ENCODE measurements around the gene MTMR11.
A peak's percentile ranks its signal among the peaks of the same experiment; 100 is the strongest.

Gene MTMR11

GRCh38 chr1:149925751-149926150 is 10.9 kb downstream of the MTMR11 start:
- Histone ChIP-seq H3K4me1 (ENCODE audit: insufficient read depth, low read length, poor library complexity, severe bottlenecking) (peaks cover 28% of the 10 kb centered on the region), H2AFZ (ENCODE audit: low read length) (no peak overlapping the region), H3K4me2 (ENCODE audit: low read depth, low read length, poor library complexity, severe bottlenecking) (peak overlapping the region; percentile 95), H3K27me3 (ENCODE audit: insufficient read depth, low read length, poor library complexity, severe bottlenecking) (no peaks in the 10 kb centered on the region), H3K9me2 (replicated peaks; ENCODE audit: low read depth, low read length) (no peaks in the 10 kb centered on the region), H3K4me3 (ENCODE audit: low read length, poor library complexity, severe bottlenecking) (peak overlapping the region; percentile 90), H3F3A (ENCODE audit: low read depth) (peaks cover 2% of the 10 kb centered on the region; the same call in 1 of the 2 replicates), H4K20me1 (ENCODE audit: insufficient read depth, low read length, poor library complexity, severe bottlenecking) (peaks cover 33% of the 10 kb centered on the region), H3K9me3 (ENCODE audit: insufficient read depth, low read depth, low read length) (no peaks in the 10 kb centered on the region), H3K79me2 (ENCODE audit: insufficient read depth, low read length) (peaks cover 43% of the 10 kb centered on the region), H3K9ac (ENCODE audit: low read depth, low read length, poor library complexity, severe bottlenecking) (peak overlapping the region; percentile 97), H3K36me3 (ENCODE audit: insufficient read depth, low read length) (peaks cover 34% of the 10 kb centered on the region; the same call in 1 of the 2 replicates)
- no peak for TF ChIP-seq CTCF (conservative IDR thresholded peaks at IDR 0.05; ENCODE audit: low read length)
- no peak for TF ChIP-seq EZH2phosphoT487 (IDR thresholded peaks at IDR 0.05; ENCODE audit: borderline replicate concordance)

GRCh38 chr1:149925345-149925744 is 11.3 kb downstream of the MTMR11 start:
- Histone ChIP-seq H3K9me3 (ENCODE audit: insufficient read depth, low read depth, low read length) (no peaks in the 10 kb centered on the region), H3F3A (ENCODE audit: low read depth) (peaks cover 2% of the 10 kb centered on the region; the same call in 1 of the 2 replicates), H3K9ac (ENCODE audit: low read depth, low read length, poor library complexity, severe bottlenecking) (peak overlapping the region; percentile 97), H2AFZ (ENCODE audit: low read length) (no peak overlapping the region), H3K9me2 (replicated peaks; ENCODE audit: low read depth, low read length) (no peaks in the 10 kb centered on the region), H3K4me3 (ENCODE audit: low read length, poor library complexity, severe bottlenecking) (peak overlapping the region; percentile 90), H3K27me3 (ENCODE audit: insufficient read depth, low read length, poor library complexity, severe bottlenecking) (no peaks in the 10 kb centered on the region), H3K4me2 (ENCODE audit: low read depth, low read length, poor library complexity, severe bottlenecking) (peak overlapping the region; percentile 95), H3K4me1 (ENCODE audit: insufficient read depth, low read length, poor library complexity, severe bottlenecking) (peaks cover 28% of the 10 kb centered on the region), H3K36me3 (ENCODE audit: insufficient read depth, low read length) (peaks cover 34% of the 10 kb centered on the region; the same call in 1 of the 2 replicates), H4K20me1 (ENCODE audit: insufficient read depth, low read length, poor library complexity, severe bottlenecking) (peaks cover 33% of the 10 kb centered on the region), H3K79me2 (ENCODE audit: insufficient read depth, low read length) (peaks cover 43% of the 10 kb centered on the region)
- TF ChIP-seq CTCF (conservative IDR thresholded peaks at IDR 0.05; ENCODE audit: low read length) (no peak), EZH2phosphoT487 (IDR thresholded peaks at IDR 0.05; ENCODE audit: borderline replicate concordance) (no peak)

GRCh38 chr1:149923626-149924025 is 13.1 kb downstream of the MTMR11 start:
- Histone ChIP-seq H3K36me3 (ENCODE audit: insufficient read depth, low read length) (peaks cover 34% of the 10 kb centered on the region; the same call in 1 of the 2 replicates), H3K4me3 (ENCODE audit: low read length, poor library complexity, severe bottlenecking) (no peak overlapping the region), H3K4me2 (ENCODE audit: low read depth, low read length, poor library complexity, severe bottlenecking) (no peak overlapping the region), H3K9ac (ENCODE audit: low read depth, low read length, poor library complexity, severe bottlenecking) (no peak overlapping the region), H4K20me1 (ENCODE audit: insufficient read depth, low read length, poor library complexity, severe bottlenecking) (peaks cover 33% of the 10 kb centered on the region), H3K9me2 (replicated peaks; ENCODE audit: low read depth, low read length) (no peaks in the 10 kb centered on the region), H2AFZ (ENCODE audit: low read length) (no peak overlapping the region), H3K79me2 (ENCODE audit: insufficient read depth, low read length) (peaks cover 43% of the 10 kb centered on the region), H3F3A (ENCODE audit: low read depth) (peaks cover 2% of the 10 kb centered on the region; the same call in 1 of the 2 replicates), H3K9me3 (ENCODE audit: insufficient read depth, low read depth, low read length) (no peaks in the 10 kb centered on the region), H3K27me3 (ENCODE audit: insufficient read depth, low read length, poor library complexity, severe bottlenecking) (no peaks in the 10 kb centered on the region), H3K4me1 (ENCODE audit: insufficient read depth, low read length, poor library complexity, severe bottlenecking) (peaks cover 26% of the 10 kb centered on the region)
- no peak for TF ChIP-seq CTCF (conservative IDR thresholded peaks at IDR 0.05; ENCODE audit: low read length)
- TF ChIP-seq EZH2phosphoT487 (IDR thresholded peaks at IDR 0.05; ENCODE audit: borderline replicate concordance), result no peak
